HG02840 (cell line): ENCODE results near the gene TSPAN15.
"Not testable (repeated sequence)": the region's sequence is repeated elsewhere in the genome, so short reads cannot be mapped to it uniquely, and the experiment has no call there.

Source experiments
- ATAC-seq: cut with Tn5 transposase; IDR thresholded peaks from one replicate; pipeline ENCODE4 v1.9.1; 2021; ENCODE audit warnings: mild to moderate bottlenecking, moderate library complexity, moderate number of reproducible peaks; ENCODE audit not compliant: unreplicated experiment, low FRiP score

TSPAN15 gene

DNA sequence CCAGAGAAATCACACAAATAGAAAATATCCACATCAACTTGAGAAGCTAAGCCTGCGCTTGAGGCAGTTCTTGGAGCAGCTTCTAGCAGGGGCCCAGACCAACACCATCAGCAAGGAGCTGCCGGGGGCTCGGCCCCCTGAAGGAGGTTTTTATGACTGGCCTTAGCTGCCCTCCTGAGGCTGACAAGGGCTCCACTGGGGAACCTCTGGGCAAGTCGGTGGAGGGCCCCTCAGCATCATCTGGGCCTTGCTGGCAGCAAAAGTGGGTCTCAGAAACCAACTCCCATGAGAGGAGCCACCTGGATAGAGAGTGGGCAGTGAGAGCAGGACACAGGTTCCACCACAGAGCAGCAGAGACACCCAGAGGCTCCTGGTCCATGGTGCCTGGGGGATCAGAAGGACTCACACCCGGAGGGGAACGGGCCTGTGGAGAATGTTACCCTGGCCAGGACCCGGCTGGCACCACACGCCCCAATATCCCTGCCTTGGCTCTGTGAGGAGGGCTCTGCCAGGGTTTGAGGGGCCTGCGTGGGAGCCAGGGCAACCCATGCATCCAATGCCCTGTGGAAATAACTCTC lies 66.1 kb downstream of the TSPAN15 start:
- no peak for ATAC-seq

GRCh38 chr10:69527961-69528360 lies 76.7 kb downstream of the TSPAN15 start:
- no peak for ATAC-seq

DNA sequence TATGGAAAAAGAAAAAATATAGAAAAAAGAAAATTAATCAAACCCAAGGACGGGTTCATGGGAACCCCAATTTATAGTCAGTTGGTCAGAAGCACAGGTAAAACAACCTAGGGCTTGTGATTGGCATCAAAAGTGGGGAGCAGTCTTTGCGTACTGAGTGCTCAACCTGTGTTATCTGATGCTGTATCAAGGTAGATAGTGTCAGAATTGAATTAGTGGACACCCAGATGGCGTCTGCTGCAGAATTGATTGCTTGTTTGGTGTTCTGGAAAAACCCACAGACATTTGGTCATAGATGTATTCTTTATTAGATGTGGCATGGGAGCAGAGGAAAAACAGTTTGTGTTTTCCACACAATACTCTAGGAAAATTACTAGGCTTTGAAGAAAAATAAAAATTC lies 82.4 kb downstream of the TSPAN15 start:
- no peak for ATAC-seq

DNA sequence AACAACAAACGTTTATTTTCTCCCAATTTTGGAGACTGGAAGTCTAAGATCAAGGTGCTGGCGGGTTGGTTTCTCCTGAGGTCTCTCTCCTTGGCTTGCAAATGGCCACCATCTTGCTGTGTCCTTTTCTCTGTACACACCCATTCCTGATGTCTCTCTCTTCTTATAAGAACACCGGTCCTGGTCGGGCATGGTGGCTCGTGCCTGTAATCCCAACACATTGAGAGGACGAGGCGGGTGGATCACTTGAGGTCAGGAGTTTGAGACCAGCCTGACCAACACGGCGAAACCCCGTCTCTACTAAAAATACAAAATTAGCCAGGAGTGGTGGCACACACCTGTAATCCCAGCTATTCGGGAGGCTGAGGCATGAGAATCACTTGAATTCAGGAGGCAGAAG lies 85.3 kb downstream of the TSPAN15 start:
- not testable (repeated sequence) for ATAC-seq

GRCh38 chr10:69537449-69537848 lies 86.2 kb downstream of the TSPAN15 start:
- no peak for ATAC-seq

- no peak for ATAC-seq
Observed at GRCh38 chr10:69538461-69538860, 87.2 kb downstream of the TSPAN15 start.

DNA sequence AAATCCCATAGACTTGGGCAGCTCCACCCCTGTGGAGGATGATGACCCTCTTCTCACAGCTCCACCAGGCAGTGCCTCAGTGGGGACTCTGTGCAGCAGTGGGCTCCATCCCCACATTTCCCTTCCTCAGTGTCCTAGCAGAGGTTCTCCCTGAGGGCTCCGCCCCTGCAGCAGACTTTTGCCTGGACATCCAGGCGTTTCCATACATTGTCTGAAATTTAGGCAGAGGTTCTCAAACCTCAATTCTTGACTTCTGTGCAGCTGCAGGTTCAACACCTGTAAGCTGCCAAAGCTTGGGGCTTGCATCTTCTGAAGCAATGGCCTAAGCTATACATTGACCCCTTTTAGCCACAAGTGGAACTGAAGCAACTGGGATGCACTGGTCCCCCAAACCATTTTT lies 90.2 kb downstream of the TSPAN15 start:
- no peak for ATAC-seq

DNA sequence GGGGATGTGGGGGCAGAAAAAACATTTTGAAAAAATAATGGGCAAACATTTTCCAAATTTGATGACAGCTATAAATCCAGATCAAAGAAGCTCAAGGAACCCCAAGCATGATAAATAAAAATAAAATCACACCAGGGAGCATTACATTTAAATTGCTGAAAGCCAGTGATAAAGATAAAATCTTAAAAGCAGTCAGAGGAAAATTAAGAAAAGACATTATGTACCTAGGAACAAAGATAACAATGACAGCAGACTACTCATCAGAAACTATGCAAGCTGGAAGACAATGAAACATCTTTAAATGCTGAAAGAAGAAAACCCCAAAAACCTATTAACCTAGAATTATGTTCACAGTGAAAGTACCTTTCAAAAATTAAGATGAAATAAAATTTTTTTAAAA lies 98.7 kb downstream of the TSPAN15 start:
- ATAC-seq = no peak

GRCh38 chr10:69552268-69552667 lies 101.0 kb downstream of the TSPAN15 start:
- no peak for ATAC-seq

- no peak for ATAC-seq
Observed at GRCh38 chr10:69553328-69553727, 102.1 kb downstream of the TSPAN15 start.

- ATAC-seq = no peak
Observed at GRCh38 chr10:69554611-69555010, 103.3 kb downstream of the TSPAN15 start.
